Measurements from ENCODE around the gene PCIF1.

GRCh38 chr20:45974896-45975565 is 40.5 kb downstream of the PCIF1 start:
- no peak for TF ChIP-seq CTCF (conservative IDR thresholded peaks at IDR 0.05; ENCODE audit: low read depth, low read length)
- no peak for TF ChIP-seq EZH2 (IDR thresholded peaks at IDR 0.05; ENCODE audit: low read length, unreplicated experiment)

Measured in PC-3 (cell line).